ENCODE measurements around the gene NAA40. TPM values are rescaled to one million over a fixed set of nuclear protein-coding genes. Genes with fewer than 3 reads are reported as not detected.
"Not testable (repeated sequence)": the region's sequence is repeated elsewhere in the genome, so short reads cannot be mapped to it uniquely, and the experiment has no call there.

Gene NAA40
- total and polyA plus RNA-seq, 2 of the 4 experiments (the other 2 are of a cell fraction): 15.2 to 24.7 TPM

GRCh38 chr11:63963895-63964294, 25.1 kb downstream of the NAA40 start:
- H4K20me1 ChIP-seq (ENCODE audit: insufficient read depth, low read length); H3K18ac ChIP-seq (ENCODE audit: low read depth, low read length); H3K79me1 ChIP-seq (ENCODE audit: low read depth in 1 of 2, low read length in 2 of 2); H3K4me3 ChIP-seq (ENCODE audit: insufficient read depth, low read depth, low read length); dilution Hi-C loops (cut with HindIII; ENCODE audit: low sequenced_read_pairs, unreplicated experiment); H3K4me1 ChIP-seq (ENCODE audit: control insufficient read depth, insufficient read depth, low read length); H2AFZ ChIP-seq (replicated peaks; ENCODE audit: low read length, poor library complexity); H3K9ac ChIP-seq (ENCODE audit: low read depth, low read length); H3K9me3 ChIP-seq (ENCODE audit: control insufficient read depth, insufficient read depth, low read length); H3K56ac ChIP-seq (ENCODE audit: extremely low read depth, insufficient read depth, low read length); H2BK20ac ChIP-seq (ENCODE audit: low read depth, low read length); H2AK9ac ChIP-seq (replicated peaks; ENCODE audit: low read depth, low read length, poor library complexity); in situ Hi-C loops (cut with MboI; ENCODE audit: low sequenced_read_pairs); CTCF ChIA-PET; H3K14ac ChIP-seq (replicated peaks; ENCODE audit: low read depth, low read length); H4K5ac ChIP-seq (ENCODE audit: low read depth, low read length); ATAC-seq (ENCODE audit: low read depth); BruUV-seq (replicated peaks); H4K8ac ChIP-seq (ENCODE audit: low read depth in 2 of 2, low read length in 2 of 2); DNase-seq; H2AK5ac ChIP-seq (ENCODE audit: low read depth, low read length); H2BK5ac ChIP-seq (ENCODE audit: low read depth, low read length, poor library complexity, severe bottlenecking); POLR2A ChIA-PET (ENCODE audit: unreplicated experiment); H3K36me3 ChIP-seq (ENCODE audit: control insufficient read depth, insufficient read depth, low read length); H2BK120ac ChIP-seq (ENCODE audit: low read depth, low read length); H3K4ac ChIP-seq (ENCODE audit: low read depth, low read length); H4K91ac ChIP-seq (ENCODE audit: insufficient read depth, low read depth, low read length); H3K27ac ChIP-seq (ENCODE audit: insufficient read depth, low read length); H3K27me3 ChIP-seq (ENCODE audit: control insufficient read depth, insufficient read depth, low read length); H3K23ac ChIP-seq (ENCODE audit: low read depth, low read length); H3K4me2 ChIP-seq (ENCODE audit: low read depth, low read length); H3K9me1 ChIP-seq (ENCODE audit: insufficient read depth, low read length); intact Hi-C loops (cut with micrococcal nuclease); H2BK15ac ChIP-seq (ENCODE audit: low read depth, low read length): not testable (repeated sequence)
- no CpG with 5 or more reads among the region's 4 CpGs for WGBS, 2 experiments (ENCODE audit: extremely low coverage in 2 of 2, insufficient read length in 1 of 2)
